GM19328 (cell line): ENCODE results near the gene YTHDF2.

ENCODE experiments used
- ATAC-seq: cut with Tn5 transposase; IDR thresholded peaks from one replicate; pipeline ENCODE4 v1.9.1; 2021; ENCODE audit warnings: mild to moderate bottlenecking, moderate library complexity; ENCODE audit not compliant: unreplicated experiment

Gene YTHDF2

GRCh38 chr1:28796352-28797211 lies 59.8 kb downstream of the YTHDF2 start:
- no peak for ATAC-seq

GRCh38 chr1:28800324-28800723 lies 63.6 kb downstream of the YTHDF2 start:
- no peak for ATAC-seq

- no peak for ATAC-seq
Observed at GRCh38 chr1:28801461-28801860, 64.7 kb downstream of the YTHDF2 start.

GRCh38 chr1:28803051-28803450 lies 66.3 kb downstream of the YTHDF2 start:
- no peak for ATAC-seq

GRCh38 chr1:28803662-28804061 lies 66.9 kb downstream of the YTHDF2 start:
- no peak for ATAC-seq

- ATAC-seq, result no peak
Observed at GRCh38 chr1:28804071-28804470, 67.3 kb downstream of the YTHDF2 start.

GRCh38 chr1:28807046-28807445 lies 70.3 kb downstream of the YTHDF2 start:
- ATAC-seq, result no peak

GRCh38 chr1:28807986-28808385 lies 71.2 kb downstream of the YTHDF2 start:
- no peak for ATAC-seq

- ATAC-seq, result no peak
Observed at GRCh38 chr1:28811369-28811765, 74.6 kb downstream of the YTHDF2 start.

- ATAC-seq, result no peak
Observed at GRCh38 chr1:28811766-28812668, 75.3 kb downstream of the YTHDF2 start, which contains the start of gene OPRD1. Gene OPRD1 (plus strand): TSS chr1:28812170. CDS start chr1:28812384, 214 bp downstream.

- no peak for ATAC-seq
Observed at GRCh38 chr1:28812669-28813468, 76.1 kb downstream of the YTHDF2 start.

- ATAC-seq, result no peak
Observed at GRCh38 chr1:28813931-28814465, 77.3 kb downstream of the YTHDF2 start.

- ATAC-seq, result no peak
Observed at GRCh38 chr1:28815533-28816185, 78.9 kb downstream of the YTHDF2 start.

- ATAC-seq, result no peak
Observed at GRCh38 chr1:28817133-28817532, 80.4 kb downstream of the YTHDF2 start.

GRCh38 chr1:28819020-28819419 lies 82.3 kb downstream of the YTHDF2 start:
- ATAC-seq, result no peak
